WI38 (cell line): ENCODE measurements around the gene CDK9.
"Not testable (repeated sequence)": the region's sequence is repeated elsewhere in the genome, so short reads cannot be mapped to it uniquely, and the experiment has no call there.

ENCODE experiments used
- H3K4me3 ChIP-seq: 2 replicates; pipeline ENCODE4 v1.5.1; 2011; ENCODE audit warnings: low read depth, mild to moderate bottlenecking, control low read depth, low read length
- TF ChIP-seq, protein P1 (sequence below): IDR thresholded peaks from 2 replicates; pipeline ENCODE4 v1.5.1; 2012; ENCODE audit warnings: low read depth, mild to moderate bottlenecking, control low read depth, low read length

CDK9 gene

DNA sequence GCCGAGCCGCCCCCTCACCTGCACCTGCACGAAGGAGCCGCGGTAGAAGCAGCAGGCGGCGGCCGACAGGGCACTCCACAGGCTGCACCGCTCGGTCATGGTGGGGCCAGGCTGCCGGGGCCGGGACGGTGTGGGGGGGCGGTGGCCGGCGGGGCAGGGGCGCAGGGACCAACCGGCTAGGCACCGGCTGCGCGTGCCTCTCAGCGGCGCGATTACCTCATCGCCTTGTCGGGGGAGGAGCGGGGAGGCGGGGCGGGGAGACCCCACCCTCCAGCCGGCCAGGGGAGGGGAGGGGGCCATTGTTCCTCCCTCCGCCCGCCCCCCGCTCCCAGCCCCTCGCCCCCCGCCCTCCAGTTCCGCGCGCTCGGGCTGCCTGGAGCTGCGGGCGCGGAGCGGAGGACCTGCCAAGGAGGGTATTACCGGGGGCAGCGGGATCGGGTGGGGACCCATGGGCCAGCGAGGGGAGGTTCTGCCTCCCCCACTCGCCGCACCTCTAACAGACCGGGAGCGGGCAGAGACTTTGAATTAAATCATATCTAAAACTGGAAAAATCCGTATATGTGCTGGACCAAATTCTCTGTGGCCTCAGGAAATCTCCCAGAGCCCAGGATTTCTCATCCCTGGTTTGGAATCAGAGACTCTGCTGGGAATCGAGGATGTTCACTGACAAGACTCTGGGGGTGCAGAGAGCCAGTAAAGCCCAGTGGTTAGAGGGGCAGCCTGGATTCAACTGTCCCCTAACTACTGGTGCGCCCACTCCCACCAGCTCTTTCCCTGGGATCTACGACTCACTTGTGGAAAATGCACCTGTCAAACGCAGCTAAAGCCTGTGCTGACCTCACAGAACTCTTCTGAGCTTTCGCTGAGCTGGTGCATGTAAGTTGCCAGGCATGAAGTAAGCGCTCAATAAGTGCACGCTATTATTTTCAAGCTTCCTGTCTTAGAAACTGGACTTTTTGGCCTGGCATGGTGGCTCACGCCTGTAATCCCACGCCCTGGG, 30.5 kb upstream of the CDK9 start:
- TF ChIP-seq, protein P1, sequence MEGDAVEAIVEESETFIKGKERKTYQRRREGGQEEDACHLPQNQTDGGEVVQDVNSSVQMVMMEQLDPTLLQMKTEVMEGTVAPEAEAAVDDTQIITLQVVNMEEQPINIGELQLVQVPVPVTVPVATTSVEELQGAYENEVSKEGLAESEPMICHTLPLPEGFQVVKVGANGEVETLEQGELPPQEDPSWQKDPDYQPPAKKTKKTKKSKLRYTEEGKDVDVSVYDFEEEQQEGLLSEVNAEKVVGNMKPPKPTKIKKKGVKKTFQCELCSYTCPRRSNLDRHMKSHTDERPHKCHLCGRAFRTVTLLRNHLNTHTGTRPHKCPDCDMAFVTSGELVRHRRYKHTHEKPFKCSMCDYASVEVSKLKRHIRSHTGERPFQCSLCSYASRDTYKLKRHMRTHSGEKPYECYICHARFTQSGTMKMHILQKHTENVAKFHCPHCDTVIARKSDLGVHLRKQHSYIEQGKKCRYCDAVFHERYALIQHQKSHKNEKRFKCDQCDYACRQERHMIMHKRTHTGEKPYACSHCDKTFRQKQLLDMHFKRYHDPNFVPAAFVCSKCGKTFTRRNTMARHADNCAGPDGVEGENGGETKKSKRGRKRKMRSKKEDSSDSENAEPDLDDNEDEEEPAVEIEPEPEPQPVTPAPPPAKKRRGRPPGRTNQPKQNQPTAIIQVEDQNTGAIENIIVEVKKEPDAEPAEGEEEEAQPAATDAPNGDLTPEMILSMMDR, result no peak
- H3K4me3 ChIP-seq, result no peak overlapping the region

DNA sequence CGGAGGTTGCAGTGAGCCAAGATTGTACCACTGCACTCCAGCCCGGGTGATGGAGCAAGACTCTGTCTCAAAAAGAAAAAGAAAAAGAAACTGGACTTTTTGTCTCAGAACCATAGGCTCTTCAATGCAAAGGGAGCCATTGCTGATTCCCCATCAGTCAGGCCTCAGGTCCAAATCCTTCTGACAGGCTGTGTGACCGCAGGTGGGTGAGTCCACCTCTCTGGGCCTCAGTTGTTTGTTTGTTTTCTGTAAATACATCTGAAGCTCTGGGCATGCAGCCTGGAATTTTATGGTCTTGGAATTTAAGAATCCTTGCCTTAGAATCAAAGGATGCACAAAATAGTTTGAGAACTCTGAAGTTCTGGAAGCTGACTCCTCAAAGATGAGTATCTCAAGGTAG, 29.6 kb upstream of the CDK9 start:
- TF ChIP-seq, protein P1, result no peak
- no peak overlapping the region for H3K4me3 ChIP-seq

DNA sequence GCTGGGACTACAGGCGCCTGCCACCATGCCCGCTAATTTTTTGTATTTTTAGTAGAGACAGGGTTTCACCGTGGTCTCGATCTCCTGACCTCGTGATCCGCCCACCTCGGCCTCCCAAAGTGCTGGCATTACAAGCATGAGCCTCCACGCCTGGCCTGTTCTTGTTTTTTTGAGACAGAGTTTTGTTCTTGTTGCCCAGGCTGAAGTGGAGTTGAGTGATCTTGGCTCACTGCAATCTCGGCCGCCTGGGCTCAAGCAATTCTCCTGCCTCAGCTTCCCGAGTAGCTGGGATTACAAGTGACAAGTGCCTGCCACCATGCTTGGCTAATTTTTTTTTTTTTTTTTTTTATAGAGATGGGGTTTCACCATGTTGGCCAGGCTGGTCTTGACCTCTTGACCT, 29.1 kb upstream of the CDK9 start:
- not testable (repeated sequence) for H3K4me3 ChIP-seq

DNA sequence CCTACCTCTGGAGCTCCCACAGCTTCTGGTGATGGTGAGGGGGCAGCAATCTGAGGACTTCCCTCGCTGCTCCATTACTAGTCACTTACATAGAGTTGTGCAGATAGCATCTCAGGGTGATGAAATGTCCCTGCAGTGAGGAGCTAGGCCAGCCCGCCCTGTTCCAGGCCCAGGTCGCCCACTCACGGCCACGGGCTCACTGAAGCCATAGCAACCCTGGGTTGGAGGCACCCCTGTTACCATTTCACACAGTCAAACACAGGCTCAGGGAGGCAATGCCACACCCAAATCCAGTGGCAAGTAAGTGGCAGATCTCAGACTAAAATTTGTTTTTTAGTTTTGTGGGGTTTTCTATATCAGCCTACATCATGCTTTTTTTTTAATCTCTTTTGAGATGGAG, 27.0 kb upstream of the CDK9 start:
- no peak overlapping the region for H3K4me3 ChIP-seq
- TF ChIP-seq, protein P1, result no peak

DNA sequence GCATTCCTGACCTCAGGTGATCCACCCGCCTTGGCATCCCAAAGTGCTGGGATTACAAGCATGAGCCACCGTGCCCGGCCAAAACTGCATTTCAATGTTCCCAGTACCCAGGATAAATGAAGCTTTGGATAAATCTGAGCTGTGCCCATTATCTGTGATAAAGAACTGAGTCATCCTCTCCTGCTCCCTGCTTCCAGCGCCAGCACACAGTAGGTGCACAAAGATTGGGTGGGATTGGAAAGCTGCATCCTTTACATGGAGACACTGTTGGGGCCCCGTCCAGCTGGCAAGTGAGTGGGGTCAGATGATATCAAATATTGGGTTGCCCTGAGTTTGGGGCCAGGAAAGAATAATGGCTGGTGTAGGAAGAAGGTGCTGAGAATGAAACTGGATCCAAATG, 24.8 kb upstream of the CDK9 start:
- TF ChIP-seq, protein P1, result no peak
- no peak overlapping the region for H3K4me3 ChIP-seq

DNA sequence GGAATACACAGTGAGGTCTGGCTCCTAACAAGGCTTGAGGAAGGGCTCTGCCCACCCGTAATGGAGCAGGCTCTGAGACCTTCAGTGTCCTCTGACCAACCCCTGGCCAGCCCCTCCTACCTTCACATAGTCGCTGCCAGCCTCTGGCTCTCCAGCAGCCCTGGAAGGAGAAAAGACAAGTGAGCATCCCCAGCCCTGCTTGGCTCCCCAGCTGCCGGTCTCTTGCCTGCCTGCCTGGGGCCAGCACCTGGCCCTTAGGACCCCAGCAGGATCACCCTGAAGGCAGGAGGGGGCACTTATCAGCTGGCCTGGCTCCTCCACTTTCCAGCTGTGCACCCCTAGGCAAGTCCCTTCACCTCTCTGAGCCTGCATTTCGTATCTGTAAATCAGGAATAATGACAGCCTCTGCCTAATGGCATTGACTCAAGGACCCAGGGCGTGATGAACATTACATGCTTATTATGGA, 24.3 kb upstream of the CDK9 start:
- H3K4me3 ChIP-seq, result no peak overlapping the region
- TF ChIP-seq, protein P1, result no peak

DNA sequence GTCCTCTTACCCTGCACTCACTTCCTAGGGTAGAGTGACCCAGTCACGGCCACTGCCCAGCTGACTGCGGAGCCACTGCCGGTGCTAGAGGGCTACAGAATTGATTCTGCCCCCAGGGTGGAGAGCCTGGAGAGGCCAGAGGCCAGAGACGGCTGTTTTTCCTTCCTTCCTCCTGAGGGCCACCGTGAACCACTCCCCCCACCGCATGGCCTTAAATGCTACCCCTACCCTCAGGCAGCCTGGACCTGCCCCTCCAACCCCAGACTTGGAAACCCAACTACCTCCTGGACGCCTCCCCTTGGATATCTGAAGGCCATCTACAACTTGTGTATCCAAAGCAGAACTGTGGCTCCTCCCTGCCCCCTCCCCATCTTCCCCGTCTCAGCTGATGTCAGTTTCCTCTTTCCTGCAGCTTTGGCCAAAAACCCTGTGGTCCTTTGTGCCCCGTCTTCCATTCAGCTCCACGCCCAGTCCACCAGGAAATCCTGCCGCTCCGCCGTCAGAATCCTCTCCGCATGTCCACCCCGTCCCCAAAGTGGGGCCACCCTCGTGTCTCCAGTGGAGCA, 23.6 kb upstream of the CDK9 start:
- TF ChIP-seq, protein P1, result no peak
- H3K4me3 ChIP-seq, result no peak overlapping the region
